Astrocyte of the hippocampus (primary cell): Measurements from ENCODE around the gene SCIN.
"Not testable (repeated sequence)": the region's sequence is repeated elsewhere in the genome, so short reads cannot be mapped to it uniquely, and the experiment has no call there.

ENCODE experiments used
- DNase-seq: peaks from one replicate; pipeline ENCODE4 v3.0.0; 2011; ENCODE audit warnings: low read depth, low spot score

Gene SCIN

DNA sequence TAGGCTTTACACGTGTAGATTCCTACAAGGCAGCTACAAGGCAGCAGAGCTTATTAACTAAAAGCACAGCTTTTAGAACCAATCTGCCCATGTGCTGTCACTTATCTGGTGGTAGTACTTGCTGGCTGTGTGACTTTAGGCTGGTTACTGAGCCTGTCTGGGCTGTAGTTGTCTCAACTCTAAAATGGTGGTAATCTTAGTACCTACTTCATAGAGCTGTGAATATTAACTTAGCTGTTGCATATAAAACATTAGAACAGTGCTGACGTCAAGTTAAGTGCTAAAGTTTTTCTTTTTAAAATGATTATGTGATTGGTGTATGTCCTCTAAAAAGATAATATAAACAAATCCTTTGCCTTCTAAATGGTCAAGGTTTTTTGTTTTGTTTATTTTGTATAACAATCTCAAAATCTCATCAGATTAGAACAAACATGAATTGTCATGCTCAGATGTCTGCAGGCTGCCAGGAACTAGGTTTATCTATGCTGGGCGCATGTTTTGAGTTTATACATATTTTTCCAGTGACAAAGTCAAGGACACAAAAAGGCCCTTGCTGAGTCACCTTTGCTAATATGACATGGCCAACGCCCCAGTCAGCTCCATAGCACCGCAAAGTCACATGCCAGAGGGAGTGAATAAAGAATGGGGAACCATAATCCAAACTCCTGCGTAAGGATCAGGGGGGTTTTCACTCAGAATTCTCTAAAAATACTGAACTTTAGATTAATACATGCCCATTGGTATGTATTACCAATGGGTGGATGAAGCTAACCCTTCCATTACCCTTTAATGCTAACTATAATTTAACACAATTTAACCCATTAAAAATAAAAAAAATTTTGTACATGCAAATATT, 77.1 kb downstream of the SCIN start:
- peak; percentile 68 for DNase-seq

DNA sequence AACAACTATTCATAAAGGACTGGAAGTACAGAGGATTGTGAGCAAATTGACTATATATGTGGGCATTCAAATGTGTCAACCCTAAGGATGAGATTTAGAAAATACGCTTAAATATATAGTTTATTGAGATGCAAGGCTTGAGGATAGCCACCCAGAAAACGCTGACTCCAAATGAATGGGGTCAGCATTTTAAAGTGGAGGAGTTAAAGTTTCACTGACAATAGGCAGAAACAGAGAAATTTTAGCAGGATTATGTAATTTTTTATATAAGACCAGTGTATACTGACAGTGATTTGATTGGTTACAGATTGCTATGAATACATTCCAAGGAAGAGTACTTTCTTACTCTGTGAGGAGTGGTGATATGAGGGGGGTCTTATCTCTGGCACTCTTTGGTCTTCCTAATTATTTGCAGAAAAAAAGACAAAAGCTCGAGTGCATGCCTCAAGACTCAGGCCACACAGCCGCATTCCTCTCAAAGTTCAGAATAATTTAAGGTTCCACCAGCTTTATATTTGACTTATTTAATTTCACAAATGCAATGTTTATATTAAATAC, 78.3 kb downstream of the SCIN start:
- no peak for DNase-seq

DNA sequence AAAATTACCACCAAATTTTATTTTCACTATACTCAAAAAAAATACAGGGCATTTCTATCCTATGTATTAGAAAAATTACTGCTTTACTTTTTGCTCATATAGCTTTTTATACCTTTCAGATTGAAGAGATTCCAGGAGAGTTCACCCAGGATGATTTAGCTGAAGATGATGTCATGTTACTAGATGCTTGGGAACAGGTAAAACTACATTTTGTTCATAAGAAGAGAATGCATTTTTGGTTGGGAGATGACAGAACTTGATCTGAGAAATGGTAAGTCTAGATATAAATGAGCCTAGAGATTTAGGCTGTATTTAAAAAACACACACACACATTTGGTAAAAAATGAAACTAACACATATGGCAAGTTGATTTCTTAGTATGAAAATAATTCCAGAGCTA, 78.8 kb downstream of the SCIN start:
- no peak for DNase-seq

DNA sequence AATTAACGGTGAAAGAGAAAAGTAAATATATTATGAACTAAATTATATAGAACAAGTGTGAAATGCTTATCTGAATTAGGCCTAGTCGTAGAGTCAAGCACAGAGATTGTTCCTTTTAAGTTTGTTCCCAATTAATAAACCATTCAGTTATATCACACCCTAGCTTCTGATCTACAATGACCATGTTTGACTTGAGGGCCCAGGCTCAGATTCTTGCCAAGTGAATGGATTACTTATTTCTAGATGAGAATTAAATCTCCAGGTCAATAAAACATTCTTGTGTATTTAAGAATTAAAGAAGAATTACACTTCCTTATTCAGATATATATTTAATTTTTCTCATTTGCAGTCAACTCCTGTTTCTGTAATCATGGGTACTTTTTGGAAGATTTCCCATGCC, 79.6 kb downstream of the SCIN start:
- DNase-seq, result no peak

DNA sequence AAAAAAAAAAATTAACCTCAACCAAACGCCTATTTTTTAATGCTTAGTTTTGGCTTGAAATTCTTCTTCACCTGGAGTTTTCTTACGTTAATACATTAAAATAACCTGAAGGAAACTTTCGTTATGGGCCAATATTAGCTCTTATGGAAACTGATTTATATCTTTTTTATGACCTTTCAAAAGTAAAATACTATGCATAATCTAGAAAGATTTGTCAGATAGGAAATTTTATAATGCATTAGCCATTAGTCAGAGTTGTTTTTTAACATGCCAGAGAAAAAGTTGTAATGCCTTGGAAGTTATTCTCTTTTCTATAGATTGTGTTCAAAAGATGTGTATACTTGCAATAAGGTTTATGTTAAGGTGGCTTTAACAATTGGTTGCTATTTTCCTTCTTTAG, 82.6 kb downstream of the SCIN start:
- no peak for DNase-seq

DNA sequence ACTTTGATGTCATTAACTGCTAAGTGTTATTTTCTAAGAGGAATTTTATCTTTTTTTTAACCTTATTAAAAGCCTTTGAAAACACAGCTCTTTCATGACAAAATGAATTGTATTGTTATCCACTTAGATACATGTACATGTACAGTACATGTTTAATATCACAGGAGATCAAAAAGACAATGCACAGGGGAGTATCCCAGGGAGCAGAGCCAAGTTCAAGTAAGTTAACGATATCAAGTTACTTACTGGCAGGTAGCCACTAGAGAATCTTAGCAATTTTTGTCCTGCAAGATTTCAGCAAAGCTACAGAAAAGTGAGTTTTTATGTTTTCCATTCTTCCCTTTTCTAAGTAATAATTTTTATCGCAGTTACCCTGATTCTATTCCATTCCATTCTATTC, 83.0 kb downstream of the SCIN start:
- DNase-seq, result peak; percentile 43

DNA sequence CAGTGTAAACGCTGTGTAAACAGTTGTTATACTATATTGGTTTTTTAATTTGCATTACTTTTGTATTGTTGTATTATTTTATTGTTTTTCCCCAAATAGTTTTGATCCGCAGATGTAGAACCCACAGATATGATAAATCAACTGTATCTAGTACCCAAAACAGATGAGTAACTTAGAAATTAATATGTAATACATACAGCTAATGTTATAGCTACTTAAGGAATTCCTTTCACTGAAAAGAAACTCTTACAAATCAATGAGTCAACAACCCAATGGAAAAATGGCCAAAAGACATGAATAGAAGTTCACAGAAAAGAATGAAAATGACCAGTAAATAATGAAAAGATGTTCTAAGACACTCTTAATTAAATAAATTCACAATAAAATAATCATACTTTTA, 84.6 kb downstream of the SCIN start:
- DNase-seq, result no peak

DNA sequence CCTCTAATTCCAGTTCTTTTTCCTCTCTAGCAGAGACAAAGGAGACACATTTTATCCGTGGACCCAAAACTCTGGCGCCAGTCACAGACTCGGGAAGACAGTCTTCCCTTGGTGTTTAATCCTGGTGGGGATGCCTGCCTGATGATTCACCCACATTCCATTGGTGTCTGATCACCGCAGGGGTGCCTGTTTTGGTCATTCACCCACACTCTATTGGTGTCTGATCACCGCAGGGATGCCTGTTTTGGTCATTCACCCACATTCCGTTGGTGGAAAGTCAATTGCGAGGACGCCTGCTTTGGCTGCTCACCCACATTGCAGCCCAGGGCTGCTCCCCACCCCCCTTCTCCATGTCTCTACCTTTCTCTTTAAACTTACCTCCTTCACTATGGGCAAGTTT, 89.9 kb downstream of the SCIN start:
- peak; percentile 97 for DNase-seq

DNA sequence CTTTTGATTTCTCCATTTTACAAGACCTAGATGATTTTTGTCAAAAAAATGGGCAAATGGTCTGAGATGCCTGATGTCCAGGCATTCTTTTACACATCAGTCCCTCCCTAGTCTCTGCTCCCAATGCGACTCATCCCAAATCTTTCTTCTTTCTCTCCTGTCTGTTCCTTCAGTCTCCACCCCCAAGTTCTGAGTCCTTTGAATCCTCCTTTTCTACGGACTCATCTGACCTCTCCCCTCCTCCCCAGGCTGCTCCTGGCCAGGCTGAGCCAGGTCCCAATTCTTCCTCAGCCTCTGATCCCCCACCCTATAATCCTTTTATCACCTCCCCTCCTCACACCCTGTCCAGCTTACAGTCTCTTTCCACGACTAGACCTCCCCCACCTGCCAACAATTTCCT, 90.5 kb downstream of the SCIN start:
- not testable (repeated sequence) for DNase-seq

DNA sequence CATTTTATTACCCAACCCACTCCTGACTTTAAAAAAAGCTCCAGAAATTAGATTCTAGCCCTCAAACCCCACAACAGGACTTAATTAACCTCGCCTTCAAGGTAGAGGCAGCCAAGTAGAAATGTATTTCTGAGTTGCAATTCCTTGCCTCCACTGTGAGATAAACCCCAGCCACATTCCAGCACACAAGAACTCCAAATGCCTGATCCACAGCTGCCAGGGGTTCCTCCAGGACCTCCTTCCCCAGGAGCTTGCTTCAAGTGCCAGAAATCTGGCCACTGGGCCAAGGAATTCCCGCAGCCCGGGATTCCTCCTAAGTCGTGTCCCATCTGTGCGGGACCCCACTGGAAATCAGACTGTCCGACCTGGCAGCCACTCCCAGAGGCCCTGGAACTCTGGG, 91.1 kb downstream of the SCIN start:
- peak; percentile 43 for DNase-seq

DNA sequence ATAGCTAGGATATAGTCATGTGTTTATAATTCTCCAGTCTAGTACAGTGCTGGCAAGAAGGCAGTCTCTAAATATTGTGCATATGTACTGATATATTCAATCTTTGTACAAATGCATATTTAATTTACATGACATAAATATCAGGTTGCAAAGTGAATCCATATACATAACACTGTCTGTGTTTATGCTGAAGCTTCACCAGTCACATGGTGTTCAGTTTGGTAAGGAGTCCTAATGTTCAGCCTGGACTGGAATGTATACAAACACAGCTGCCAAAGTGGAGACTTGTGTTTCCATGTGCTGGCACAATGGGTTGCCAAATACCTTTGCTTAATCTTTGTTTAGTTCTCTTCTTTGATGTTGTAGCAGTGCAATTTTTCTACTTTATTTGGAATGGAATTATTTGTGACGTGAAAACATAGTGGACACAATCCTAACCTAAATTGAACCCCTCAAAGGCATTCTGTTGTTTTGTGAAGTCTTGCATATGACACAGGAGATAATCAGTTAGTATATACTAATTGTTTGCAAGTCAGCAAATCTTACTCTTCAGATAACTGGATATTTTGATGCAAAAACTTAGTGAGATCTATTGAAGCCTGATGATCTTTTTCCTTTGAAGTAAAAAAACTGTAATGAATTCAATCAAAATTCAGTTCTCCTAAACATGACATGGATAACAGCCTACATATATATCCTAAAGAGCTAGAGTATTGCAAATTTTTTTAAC, 99.6 kb downstream of the SCIN start:
- peak; percentile 81 for DNase-seq

DNA sequence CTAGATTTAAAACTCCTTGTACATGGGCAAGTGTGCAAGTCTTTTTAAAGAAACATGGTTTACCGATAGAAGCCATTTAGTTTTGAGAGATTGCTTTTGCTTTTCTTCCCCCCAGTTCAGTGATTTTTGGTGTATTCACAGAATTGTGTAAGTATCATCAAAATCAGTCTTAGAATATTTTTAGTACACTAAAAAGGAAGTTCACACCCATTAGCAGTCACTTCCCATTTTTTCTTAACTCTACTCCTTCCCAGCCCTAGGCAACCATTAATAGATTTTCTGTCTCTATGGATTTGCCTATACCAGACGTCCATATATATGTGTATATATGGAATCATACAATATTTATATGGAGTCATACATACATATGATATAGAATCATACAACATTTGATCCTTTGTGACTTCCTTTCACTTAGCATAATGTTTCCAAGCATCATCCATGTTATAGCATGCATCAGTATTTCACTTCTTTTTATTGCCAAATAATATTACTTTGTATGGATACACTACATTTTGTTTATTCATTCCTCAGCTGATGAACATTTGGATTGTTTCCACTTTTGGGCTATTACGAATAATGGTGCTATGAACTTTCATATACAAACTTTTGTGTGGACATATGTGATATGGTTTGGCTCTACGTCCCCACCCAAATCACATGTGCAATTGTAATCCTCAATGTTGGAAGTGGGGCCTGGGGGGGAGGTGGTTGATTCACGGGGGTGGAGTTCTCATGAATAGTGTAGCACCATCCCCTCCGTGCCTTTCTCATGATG, 100.4 kb downstream of the SCIN start:
- DNase-seq, result no peak

DNA sequence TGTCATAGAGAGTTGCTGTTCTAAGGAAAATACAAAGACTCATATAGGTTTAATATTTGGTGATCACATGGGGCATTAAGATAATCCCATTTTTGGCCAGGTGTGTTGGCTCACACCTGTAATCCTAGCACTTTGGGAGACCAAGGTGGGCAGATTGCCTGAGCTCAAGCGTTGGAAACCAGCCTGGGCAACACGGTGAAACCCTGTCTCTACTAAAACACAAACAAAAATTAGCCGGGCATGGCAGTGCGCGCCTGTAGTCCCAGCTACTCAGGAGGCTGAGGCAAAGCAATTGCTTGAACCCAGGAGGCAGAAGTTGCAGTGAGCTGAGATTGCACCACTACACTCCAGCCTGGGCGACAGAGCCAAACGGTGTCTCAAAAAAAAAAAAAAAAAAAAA, 102.9 kb downstream of the SCIN start:
- DNase-seq, result not testable (repeated sequence)

DNA sequence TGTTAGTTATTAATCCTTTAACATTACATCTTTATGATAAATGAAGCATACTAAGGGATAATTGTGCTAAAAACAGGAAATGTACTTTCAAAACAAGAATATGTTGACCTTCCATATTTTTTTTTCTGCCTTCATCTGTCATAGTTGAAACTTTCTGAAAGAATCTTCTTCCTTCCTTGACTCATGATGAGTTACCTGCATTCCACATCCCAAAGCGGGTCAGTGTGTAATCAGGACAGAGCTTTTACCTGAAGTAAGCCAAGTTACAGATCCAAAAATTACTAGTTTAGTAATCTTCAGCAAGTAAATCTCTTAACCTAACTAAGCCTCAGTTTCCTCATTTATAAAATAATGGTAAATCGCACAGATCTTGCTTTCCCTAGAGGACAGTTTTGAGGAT, 103.5 kb downstream of the SCIN start:
- no peak for DNase-seq

DNA sequence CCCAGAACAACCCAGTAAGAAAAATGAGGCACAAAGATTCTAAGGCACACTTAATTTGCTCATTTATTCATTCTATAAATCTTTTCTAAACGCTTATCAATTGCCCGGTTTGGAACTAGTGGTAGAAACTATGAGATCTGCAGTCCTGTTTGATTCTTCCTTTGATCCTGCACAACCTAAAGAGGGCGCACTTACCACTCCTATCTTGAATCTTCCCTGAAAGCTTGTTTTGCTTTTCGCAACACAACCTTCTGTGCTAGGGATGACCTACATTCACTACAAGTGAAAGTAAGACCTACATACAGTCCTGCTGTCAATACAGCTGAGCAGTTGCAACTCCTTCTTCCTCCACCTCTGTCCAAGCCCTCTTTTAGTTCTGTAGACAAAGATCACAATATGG, 104.3 kb downstream of the SCIN start:
- DNase-seq, result no peak

DNA sequence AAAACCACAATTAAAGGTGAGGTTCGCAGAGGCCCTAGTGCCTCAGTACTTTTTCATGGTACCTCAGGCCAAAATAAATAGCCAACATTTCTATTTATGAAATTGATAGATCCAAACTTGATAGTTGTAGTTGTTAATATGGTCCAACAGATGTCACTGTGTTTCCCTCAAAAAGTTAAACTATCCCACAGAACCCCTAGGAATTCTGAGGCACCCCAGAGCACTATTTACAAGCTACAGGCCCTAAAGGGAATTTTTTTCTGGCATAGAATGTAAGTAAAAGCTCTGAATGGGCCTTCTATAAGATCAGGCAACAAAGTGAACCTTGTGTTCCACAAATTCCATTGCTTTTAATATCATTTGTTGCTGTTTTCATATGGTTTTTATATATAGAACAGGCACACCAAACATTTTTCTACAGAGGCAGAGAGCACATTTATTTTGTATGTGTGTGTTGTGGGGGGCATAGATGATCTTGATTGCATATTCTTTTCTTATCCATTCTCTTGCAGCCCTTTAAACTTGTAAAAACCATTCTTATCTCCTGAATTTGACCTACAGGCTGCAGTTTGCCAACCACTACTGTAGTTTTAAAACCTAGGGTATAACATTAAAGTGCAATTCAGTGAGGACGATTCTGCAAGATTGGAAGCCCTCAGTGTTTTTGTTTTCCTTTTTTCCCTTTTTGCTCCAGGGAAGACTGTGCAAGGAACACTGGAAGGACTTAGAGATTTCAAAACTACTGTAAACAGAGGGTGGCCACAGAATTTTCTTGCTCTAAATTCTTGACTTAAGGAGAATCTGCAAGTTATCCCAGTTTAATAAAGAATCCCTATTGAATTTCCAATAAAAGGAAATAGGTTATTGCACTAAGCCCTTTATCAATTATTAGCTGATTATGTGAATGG, 113.4 kb downstream of the SCIN start:
- DNase-seq, result no peak

DNA sequence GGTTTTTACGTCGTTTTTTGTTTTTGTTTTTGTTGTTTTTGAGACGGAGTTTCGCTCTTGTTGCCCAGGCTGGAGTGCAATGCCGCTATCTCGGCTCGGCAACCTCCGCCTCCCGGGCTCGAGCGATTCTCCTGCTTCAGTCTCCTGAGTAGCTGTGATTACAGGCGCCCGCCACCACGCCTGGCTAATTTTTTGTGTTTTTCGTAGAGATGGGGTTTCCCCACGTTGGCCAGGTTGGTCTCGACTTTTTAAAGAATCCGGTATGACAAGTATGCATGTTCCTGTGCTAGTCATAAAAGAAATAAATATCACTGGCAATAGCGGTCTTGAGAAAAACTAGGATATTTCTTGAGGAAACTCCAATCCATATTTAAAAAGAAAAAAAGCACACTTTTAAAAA, 114.2 kb downstream of the SCIN start:
- DNase-seq, result no peak

DNA sequence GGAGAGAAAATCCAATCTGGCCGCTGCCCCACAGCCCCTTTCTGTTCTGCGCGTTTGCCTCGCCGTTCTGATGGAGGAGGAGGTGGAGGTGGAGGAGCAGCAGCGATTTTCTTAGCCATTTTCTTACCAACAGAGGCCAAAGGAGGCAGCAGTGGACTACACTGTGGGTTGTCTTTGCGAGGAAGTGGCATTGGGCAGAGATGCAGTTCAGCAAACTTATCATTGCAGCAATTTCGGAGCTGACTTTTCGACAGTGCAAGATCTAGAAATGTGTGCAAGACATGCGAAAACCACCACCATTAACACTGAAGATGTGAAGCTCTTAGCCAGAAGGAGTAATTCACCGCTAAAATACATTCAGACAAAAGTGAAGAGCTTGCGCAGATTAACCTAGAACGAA, 115.0 kb downstream of the SCIN start:
- peak; percentile 51 for DNase-seq

DNA sequence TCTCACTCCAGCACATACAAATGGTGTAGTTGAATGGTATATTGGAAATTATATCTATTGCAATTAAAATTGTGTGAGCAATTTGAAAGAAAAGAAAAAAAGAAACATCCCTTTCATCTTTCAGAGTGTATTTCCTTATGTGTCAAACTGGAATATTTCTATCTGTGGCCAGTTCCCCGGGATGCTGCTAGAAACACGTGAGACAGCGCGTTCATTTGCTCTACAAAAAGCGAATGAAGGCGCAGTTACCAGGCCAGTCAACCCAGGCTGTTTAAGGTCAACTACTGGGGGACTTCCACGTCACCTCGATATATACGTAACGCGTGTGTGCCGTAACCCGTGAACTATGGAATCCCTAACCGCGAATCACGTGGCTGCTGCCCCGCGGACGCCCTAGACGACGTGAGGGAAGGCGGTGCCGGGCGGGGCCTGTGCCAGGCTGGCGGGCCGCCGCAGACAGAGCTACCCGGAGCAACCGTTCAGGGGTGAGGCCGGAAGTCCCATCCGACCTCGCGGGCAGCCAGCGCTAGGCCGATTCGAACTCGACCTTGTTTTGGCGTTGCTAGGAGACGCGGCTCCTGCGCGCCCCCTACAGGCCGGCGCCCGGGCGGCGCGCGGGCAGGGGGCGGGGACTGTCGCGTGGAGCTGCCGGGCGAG, 115.8 kb downstream of the SCIN start:
- DNase-seq, result peak; percentile 96

DNA sequence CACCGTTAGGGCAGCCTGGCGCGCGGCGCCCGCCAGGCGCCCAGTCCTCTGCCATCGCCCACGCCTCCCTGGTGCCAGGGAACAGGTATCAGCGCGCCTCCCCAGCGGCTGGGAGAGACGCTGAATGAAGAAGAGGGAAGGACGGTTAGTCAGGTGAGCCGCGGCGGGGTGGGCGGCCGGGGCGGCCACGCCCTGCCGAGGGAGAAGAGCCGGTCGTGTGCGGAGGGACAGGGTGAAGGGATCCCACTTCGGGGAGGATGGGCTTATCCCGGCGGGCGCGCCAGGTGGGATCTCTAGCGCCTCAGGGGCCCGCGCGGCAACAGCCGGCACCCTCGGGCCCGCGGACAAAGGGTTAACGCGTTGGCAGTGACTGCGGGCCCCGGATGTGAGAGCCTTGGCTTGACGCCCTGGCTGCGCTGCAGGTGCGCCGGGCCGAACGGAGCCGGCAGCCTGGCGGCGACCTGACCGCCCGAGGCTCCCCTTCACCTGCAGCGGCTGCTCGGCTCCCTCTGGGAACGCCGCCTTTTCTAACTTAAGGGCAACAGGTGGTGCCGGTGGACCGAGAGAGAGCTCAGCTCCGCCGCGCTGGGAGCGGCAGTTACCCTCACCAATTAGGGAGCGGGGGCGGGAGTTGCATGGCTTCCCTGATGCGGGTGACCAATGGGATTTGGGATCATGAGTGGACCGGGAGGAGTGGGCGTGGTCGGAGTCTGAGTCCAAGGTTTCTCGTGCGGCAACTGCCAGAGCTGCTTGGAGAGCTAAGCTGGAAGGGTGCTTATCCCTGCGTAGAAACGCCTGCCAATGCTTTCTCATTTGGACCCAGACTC, 116.6 kb downstream of the SCIN start, which contains the start of gene ARL4A:
Gene ARL4A, plus strand, starts transcription at position 743 of the 827 bp plus-strand sequence. CDS start 622 bp downstream, outside the sequence.
- DNase-seq, result peak; percentile 99
